ENCODE results near the gene PCARE. TPM values are rescaled to one million over a fixed set of nuclear protein-coding genes. Genes with fewer than 3 reads are reported as not detected.

PCARE gene
- total and polyA plus RNA-seq, 2 of the 8 experiments (the other 6 are each of a cell fraction or from before 2014, with no cell fraction given), result not detected

GRCh38 chr2:29073933-29074332 lies 390 bp downstream of the PCARE start (continued):
- TF ChIP-seq SRF (IDR thresholded peaks at IDR 0.05; ENCODE audit: low read depth, low read length), result no peak
- TF ChIP-seq CHD2 (IDR thresholded peaks at IDR 0.05; ENCODE audit: low read length), result no peak
- no peak for TF ChIP-seq SP2 (IDR thresholded peaks at IDR 0.05; ENCODE audit: low read length)
- no peak for TF ChIP-seq CHD1 (IDR thresholded peaks at IDR 0.05; ENCODE audit: low read depth, low read length)

Measured in H1 (cell line).